ENCODE results near the gene RPN1. TPM values are rescaled to one million over a fixed set of nuclear protein-coding genes. Genes with fewer than 3 reads are reported as not detected.

Gene RPN1
- total RNA-seq, 2 experiments from 2014 or later: 133 TPM

- Mint-ChIP-seq H3K36me3 (ENCODE audit: low read depth) (peaks cover 43% of the 10 kb centered on the region), H3K27ac (peak overlapping the region; percentile 94), H3K9me3 (no peaks in the 10 kb centered on the region), H3K27me3 (no peaks in the 10 kb centered on the region), H3K4me1 (ENCODE audit: low read depth) (peaks cover 29% of the 10 kb centered on the region), H3K4me3 (peak overlapping the region; percentile 95)
- peak; percentile 90 for ATAC-seq
- ChIA-PET CTCF (interaction anchor here (0.6 to 2.8 kb wide), 39 partner anchors 8 to 1019 kb away, joined by 3 to 38 read pairs (median 4); partner anchors contain the start of genes ACAD9, RAB7A and RPN1), POLR2A (interaction anchor here (0.5 to 1.8 kb wide), 14 partner anchors 8 to 1056 kb away, joined by 3 to 8 read pairs (median 4); partner anchors contain the start of gene ACAD9)
- intact Hi-C loops (cut with micrococcal nuclease): no loop called here
- peak; percentile 99 for DNase-seq
- TF ChIP-seq CTCF (IDR thresholded peaks at IDR 0.05): peak; percentile 92
Measured at GRCh38 chr3:128617557-128618397, 32.8 kb downstream of the RPN1 start.

- DNase-seq (no peak), ATAC-seq (peak; percentile 46)
- Mint-ChIP-seq H3K36me3 (ENCODE audit: low read depth) (peaks cover 41% of the 10 kb centered on the region), H3K27me3 (no peaks in the 10 kb centered on the region), H3K27ac (peak overlapping the region; percentile 94), H3K9me3 (no peaks in the 10 kb centered on the region), H3K4me1 (ENCODE audit: low read depth) (peaks cover 29% of the 10 kb centered on the region), H3K4me3 (peak overlapping the region; percentile 95)
- TF ChIP-seq CTCF (IDR thresholded peaks at IDR 0.05): no peak
- intact Hi-C loops (cut with micrococcal nuclease): no loop called here
- ChIA-PET CTCF (interaction anchor here (0.8 to 2.8 kb wide), 34 partner anchors 9 to 1018 kb away, joined by 3 to 38 read pairs (median 4); partner anchors contain the start of genes ACAD9, RAB7A and RPN1), POLR2A (interaction anchor here (0.6 to 1.8 kb wide), 11 partner anchors 8 to 627 kb away, joined by 3 to 8 read pairs (median 4); partner anchors contain the start of gene ACAD9)
Measured at GRCh38 chr3:128617270-128617556, 33.4 kb downstream of the RPN1 start.

GRCh38 chr3:128616516-128617269 is 33.9 kb downstream of the RPN1 start:
- DNase-seq (no peak), ATAC-seq (no peak)
- Mint-ChIP-seq H3K27me3 (no peaks in the 10 kb centered on the region), H3K27ac (peak overlapping the region; percentile 94), H3K9me3 (no peaks in the 10 kb centered on the region), H3K36me3 (ENCODE audit: low read depth) (peaks cover 37% of the 10 kb centered on the region), H3K4me1 (ENCODE audit: low read depth) (peaks cover 29% of the 10 kb centered on the region), H3K4me3 (peak overlapping the region; percentile 95)
- CTCF ChIA-PET: interaction anchor here (0.9 to 2.8 kb wide), 19 partner anchors 9 to 1018 kb away, joined by 3 to 38 read pairs (median 6); partner anchors contain the start of gene ACAD9
- intact Hi-C loops (cut with micrococcal nuclease): no loop called here
- POLR2A ChIA-PET: interaction anchor here (1.0 to 1.8 kb wide), 5 partner anchors 7 to 262 kb away, joined by 3 to 8 read pairs (median 4); partner anchors contain the start of gene ACAD9
- TF ChIP-seq CTCF (IDR thresholded peaks at IDR 0.05): no peak

GRCh38 chr3:128614076-128614475 is 36.5 kb downstream of the RPN1 start:
- no peak for ATAC-seq
- Mint-ChIP-seq H3K4me1 (ENCODE audit: low read depth) (peaks cover 11% of the 10 kb centered on the region), H3K4me3 (no peak overlapping the region), H3K36me3 (ENCODE audit: low read depth) (peaks cover 15% of the 10 kb centered on the region), H3K27ac (no peak overlapping the region), H3K9me3 (no peaks in the 10 kb centered on the region), H3K27me3 (no peaks in the 10 kb centered on the region)
- ChIA-PET CTCF (no interaction called here), POLR2A (interaction anchor here (0.6 to 1.2 kb wide), 2 partner anchors 13 to 18 kb away, joined by 3 read pairs; no protein-coding TSS in a partner anchor)
- no peak for TF ChIP-seq CTCF (IDR thresholded peaks at IDR 0.05)
- DNase-seq: no peak
- intact Hi-C loops (cut with micrococcal nuclease): no loop called here
